Panc1 (cell line): ENCODE data around the gene KCNQ1OT1. TPM values are rescaled to one million over a fixed set of nuclear protein-coding genes. Genes with fewer than 3 reads are reported as not detected.

Experiments
- ATAC-seq: fragments of 200-7000 bp; cut with Tn5 transposase; 2 replicates; pipeline ENCODE4 v1.9.1; 2020; ENCODE audit warnings: mild to moderate bottlenecking, moderate library complexity
- BruUV-seq: library from RNA; stranded (reverse); fragments of 400-500 nt; replicated peaks from 2 replicates; lab custom pipeline; 2021; lab: Mats Ljungman, UMichigan
- CTCF ChIA-PET: fragments of 300-600 bp; sonication (Branson Sonifier 250); formaldehyde crosslinking; loops from one replicate; lab custom pipeline; 2022; ENCODE audit warnings: antibody characterized with exemption; lab: Charles Lee
- POLR2A ChIA-PET: fragments of 300-600 bp; sonication (Branson Sonifier 250); formaldehyde crosslinking; loops from one replicate; lab custom pipeline; 2022; ENCODE audit warnings: antibody characterized with exemption; lab: Charles Lee
- DNase-seq: peaks from one replicate; pipeline ENCODE4 v3.0.0-alpha.2; 2010; ENCODE audit warnings: low read depth, low spot score
- H3K27ac ChIP-seq: 2 replicates; pipeline ENCODE4 v1.5.1; 2011; ENCODE audit warnings: mild to moderate bottlenecking, low read length, inconsistent platforms
- H3K27me3 ChIP-seq: fragments of 200-500 bp; sonication (Bioruptor generic); 2 replicates; pipeline ENCODE4 v1.6.0; 2014; ENCODE audit warnings: low read length, inconsistent platforms; ENCODE audit not compliant: control insufficient read depth, insufficient read depth
- H3K36me3 ChIP-seq: fragments of 200-500 bp; sonication (Bioruptor generic); 2 replicates; pipeline ENCODE4 v1.5.1; 2014; ENCODE audit warnings: inconsistent platforms, mild to moderate bottlenecking, low read length, moderate library complexity; ENCODE audit not compliant: control insufficient read depth, insufficient read depth
- H3K4me1 ChIP-seq: 2 replicates; pipeline ENCODE4 v1.5.1; 2011; ENCODE audit warnings: inconsistent platforms, mild to moderate bottlenecking, low read length, moderate library complexity; ENCODE audit not compliant: control insufficient read depth, insufficient read depth
- H3K4me3 ChIP-seq, 2 experiments: 2 replicates each; pipeline ENCODE4 v1.5.1; 2011 to 2012; ENCODE audit warnings: low read depth in 2 of 2, low read length in 2 of 2, mild to moderate bottlenecking in 2 of 2, inconsistent platforms in 1 of 2, moderate library complexity in 1 of 2
- H3K9me3 ChIP-seq: fragments of 200-500 bp; sonication (Bioruptor generic); 2 replicates; pipeline ENCODE4 v1.5.1; 2014; ENCODE audit warnings: low read depth, mild to moderate bottlenecking, inconsistent platforms, low read length, moderate library complexity; ENCODE audit not compliant: control insufficient read depth, insufficient read depth
- POLR2AphosphoS5 ChIP-seq: IDR thresholded peaks from 2 replicates; pipeline ENCODE4 v1.6.1; 2012; ENCODE audit warnings: mild to moderate bottlenecking, low read depth, low read length, moderate library complexity
- SIN3A ChIP-seq: IDR thresholded peaks from 2 replicates; pipeline ENCODE4 v1.6.1; 2012; ENCODE audit warnings: low read depth, mild to moderate bottlenecking, low read length, moderate library complexity, borderline replicate concordance; ENCODE audit not compliant: insufficient read depth
- TCF7L2 ChIP-seq: IDR thresholded peaks from 2 replicates; pipeline ENCODE4 v1.6.1; 2011; ENCODE audit warnings: mild to moderate bottlenecking, low read depth, low read length, inconsistent platforms
- in situ Hi-C: cut with HindIII; loops from 2 replicates; pipeline ENCODE4 v1.10.0; 2016; ENCODE audit warnings: low sequenced_read_pairs, low pct_unique_long_range_greater_than_20kb
- intact Hi-C: fragments of 100-400 bp; cut with micrococcal nuclease; formaldehyde crosslinking; loops from one replicate; pipeline ENCODE4 v1.10.0; 2022; ENCODE audit not compliant: unreplicated experiment
- total RNA-seq: library from RNA; stranded (reverse); gene quantifications from one replicate; pipeline ENCODE4 v1.2.1, GENCODE V29; 2021; ENCODE audit not compliant: unreplicated experiment
- TF ChIP-seq, protein P1 (sequence below): fragments of 450-650 bp; IDR thresholded peaks from 2 replicates; pipeline ENCODE4 v1.5.1; 2017; ENCODE audit warnings: mild to moderate bottlenecking
- TF ChIP-seq, protein P2 (sequence below), 2 experiments: IDR thresholded peaks; 2 replicates each; pipeline ENCODE4 v1.6.1; 2011 to 2012; ENCODE audit warnings: low read depth in 2 of 2, control low read depth in 1 of 2, low read length in 1 of 2, mild to moderate bottlenecking in 1 of 2, moderate library complexity in 1 of 2; ENCODE audit not compliant: insufficient read depth in 1 of 2

KCNQ1OT1 gene
- total RNA-seq, 1 experiment from 2014 or later: 1.3 TPM

DNA sequence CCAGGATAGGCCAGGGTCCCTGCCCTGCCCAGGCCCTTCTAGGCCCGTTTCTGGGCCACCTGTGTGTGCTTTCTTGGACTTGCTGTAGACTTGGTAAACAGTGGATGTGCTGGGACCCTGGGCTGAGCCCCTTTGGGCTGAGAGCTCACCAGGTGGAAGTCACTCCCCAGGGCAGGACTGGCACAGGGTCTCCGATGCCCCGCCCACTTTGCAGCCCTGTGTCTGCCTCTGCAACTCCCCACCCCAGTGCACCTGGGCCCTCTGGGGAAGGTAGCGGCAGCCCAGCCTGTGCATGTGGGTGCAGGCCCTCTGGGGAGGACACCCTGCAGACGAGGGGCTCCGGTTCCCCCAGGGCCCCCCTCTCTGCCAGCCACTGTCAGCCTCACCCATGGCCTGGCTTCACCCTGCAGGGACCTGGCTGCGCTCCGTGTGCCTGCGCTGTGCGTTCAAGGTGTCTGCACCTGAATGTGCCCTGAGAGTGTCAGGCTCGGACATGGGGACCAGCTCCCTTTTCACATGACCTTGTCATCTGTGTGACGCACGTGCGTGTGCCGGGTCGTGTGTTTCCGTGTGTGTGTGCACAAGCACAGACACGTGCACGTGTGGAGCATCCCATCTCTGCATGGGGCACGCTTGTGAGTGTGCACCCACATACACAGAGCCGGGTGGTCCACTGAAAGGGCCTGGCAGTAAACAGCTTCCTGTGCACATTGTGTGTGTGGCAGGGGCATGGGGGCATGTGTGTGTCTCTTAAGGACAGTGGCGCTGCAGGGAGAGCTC is 118.5 kb downstream of the KCNQ1OT1 start:
- intact Hi-C loops (no loop called here), in situ Hi-C loops (no loop called here)
- Histone ChIP-seq H3K36me3 (no peaks in the 10 kb centered on the region), H3K27me3 (no peaks in the 10 kb centered on the region), H3K9me3 (no peaks in the 10 kb centered on the region), H3K4me1 (no peaks in the 10 kb centered on the region), H3K27ac (no peak overlapping the region), H3K4me3 (no peak overlapping the region)
- POLR2A ChIA-PET: no interaction called here
- CTCF ChIA-PET: no interaction called here
- ATAC-seq (no peak; the same call in 1 of the 2 replicates), DNase-seq (no peak)
- TF ChIP-seq, protein P1, sequence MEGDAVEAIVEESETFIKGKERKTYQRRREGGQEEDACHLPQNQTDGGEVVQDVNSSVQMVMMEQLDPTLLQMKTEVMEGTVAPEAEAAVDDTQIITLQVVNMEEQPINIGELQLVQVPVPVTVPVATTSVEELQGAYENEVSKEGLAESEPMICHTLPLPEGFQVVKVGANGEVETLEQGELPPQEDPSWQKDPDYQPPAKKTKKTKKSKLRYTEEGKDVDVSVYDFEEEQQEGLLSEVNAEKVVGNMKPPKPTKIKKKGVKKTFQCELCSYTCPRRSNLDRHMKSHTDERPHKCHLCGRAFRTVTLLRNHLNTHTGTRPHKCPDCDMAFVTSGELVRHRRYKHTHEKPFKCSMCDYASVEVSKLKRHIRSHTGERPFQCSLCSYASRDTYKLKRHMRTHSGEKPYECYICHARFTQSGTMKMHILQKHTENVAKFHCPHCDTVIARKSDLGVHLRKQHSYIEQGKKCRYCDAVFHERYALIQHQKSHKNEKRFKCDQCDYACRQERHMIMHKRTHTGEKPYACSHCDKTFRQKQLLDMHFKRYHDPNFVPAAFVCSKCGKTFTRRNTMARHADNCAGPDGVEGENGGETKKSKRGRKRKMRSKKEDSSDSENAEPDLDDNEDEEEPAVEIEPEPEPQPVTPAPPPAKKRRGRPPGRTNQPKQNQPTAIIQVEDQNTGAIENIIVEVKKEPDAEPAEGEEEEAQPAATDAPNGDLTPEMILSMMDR: no peak
- TF ChIP-seq POLR2AphosphoS5 (no peak), TCF7L2 (no peak)
- TF ChIP-seq, protein P2, sequence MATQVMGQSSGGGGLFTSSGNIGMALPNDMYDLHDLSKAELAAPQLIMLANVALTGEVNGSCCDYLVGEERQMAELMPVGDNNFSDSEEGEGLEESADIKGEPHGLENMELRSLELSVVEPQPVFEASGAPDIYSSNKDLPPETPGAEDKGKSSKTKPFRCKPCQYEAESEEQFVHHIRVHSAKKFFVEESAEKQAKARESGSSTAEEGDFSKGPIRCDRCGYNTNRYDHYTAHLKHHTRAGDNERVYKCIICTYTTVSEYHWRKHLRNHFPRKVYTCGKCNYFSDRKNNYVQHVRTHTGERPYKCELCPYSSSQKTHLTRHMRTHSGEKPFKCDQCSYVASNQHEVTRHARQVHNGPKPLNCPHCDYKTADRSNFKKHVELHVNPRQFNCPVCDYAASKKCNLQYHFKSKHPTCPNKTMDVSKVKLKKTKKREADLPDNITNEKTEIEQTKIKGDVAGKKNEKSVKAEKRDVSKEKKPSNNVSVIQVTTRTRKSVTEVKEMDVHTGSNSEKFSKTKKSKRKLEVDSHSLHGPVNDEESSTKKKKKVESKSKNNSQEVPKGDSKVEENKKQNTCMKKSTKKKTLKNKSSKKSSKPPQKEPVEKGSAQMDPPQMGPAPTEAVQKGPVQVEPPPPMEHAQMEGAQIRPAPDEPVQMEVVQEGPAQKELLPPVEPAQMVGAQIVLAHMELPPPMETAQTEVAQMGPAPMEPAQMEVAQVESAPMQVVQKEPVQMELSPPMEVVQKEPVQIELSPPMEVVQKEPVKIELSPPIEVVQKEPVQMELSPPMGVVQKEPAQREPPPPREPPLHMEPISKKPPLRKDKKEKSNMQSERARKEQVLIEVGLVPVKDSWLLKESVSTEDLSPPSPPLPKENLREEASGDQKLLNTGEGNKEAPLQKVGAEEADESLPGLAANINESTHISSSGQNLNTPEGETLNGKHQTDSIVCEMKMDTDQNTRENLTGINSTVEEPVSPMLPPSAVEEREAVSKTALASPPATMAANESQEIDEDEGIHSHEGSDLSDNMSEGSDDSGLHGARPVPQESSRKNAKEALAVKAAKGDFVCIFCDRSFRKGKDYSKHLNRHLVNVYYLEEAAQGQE (IDR thresholded peaks at IDR 0.05; ENCODE audit: insufficient read depth in 1 of 2, low read depth in 2 of 2, low read length in 1 of 2): no peak
- BruUV-seq: no TSS peak

DNA sequence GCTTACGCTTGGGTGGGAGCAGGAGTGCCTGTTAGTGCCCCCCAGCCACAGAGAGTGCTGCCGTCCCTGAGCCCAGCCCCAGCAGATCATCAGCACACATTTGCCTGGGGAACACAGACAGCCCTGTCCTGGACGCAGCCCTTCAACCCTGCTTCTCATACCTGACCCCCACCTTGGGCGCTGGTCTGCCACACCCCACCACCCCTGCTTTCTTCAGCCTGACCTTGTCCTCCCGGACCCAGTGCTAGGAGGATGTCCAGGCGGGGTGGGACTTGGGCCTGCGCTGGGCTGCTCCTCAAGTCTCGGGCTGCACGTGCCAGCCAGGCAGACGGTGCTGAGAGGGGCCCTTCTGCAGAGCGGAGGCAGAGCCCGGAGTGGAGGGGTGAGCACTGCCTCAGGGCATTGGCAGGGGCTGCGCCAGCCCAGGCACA is 119.2 kb downstream of the KCNQ1OT1 start:
- no peaks in the 10 kb centered on the region for H3K36me3 ChIP-seq
- ChIA-PET CTCF (no interaction called here), POLR2A (no interaction called here)
- no peaks in the 10 kb centered on the region for H3K27me3 ChIP-seq
- DNase-seq (no peak), ATAC-seq (no peak)
- H3K4me3 ChIP-seq: no peak overlapping the region
- no peak overlapping the region for H3K27ac ChIP-seq
- TF ChIP-seq TCF7L2 (no peak), SIN3A (no peak), POLR2AphosphoS5 (no peak)
- TF ChIP-seq, protein P1: no peak
- TF ChIP-seq, protein P2 (IDR thresholded peaks at IDR 0.05; ENCODE audit: insufficient read depth in 1 of 2, low read depth in 2 of 2, low read length in 1 of 2): no peak
- H3K4me1 ChIP-seq: no peaks in the 10 kb centered on the region
- H3K9me3 ChIP-seq: no peaks in the 10 kb centered on the region
- no TSS peak for BruUV-seq
- intact Hi-C loops (no loop called here), in situ Hi-C loops (no loop called here)
